Measurements from ENCODE around the gene DEPDC5.
A peak's percentile ranks its signal among the peaks of the same experiment; 100 is the strongest.

DEPDC5 gene

GRCh38 chr22:31893460-31893859 lies 139.6 kb downstream of the DEPDC5 start:
- DNase-seq, result peak in 38 of 58 donors; percentile 11 to 89 (median 48)

DNA sequence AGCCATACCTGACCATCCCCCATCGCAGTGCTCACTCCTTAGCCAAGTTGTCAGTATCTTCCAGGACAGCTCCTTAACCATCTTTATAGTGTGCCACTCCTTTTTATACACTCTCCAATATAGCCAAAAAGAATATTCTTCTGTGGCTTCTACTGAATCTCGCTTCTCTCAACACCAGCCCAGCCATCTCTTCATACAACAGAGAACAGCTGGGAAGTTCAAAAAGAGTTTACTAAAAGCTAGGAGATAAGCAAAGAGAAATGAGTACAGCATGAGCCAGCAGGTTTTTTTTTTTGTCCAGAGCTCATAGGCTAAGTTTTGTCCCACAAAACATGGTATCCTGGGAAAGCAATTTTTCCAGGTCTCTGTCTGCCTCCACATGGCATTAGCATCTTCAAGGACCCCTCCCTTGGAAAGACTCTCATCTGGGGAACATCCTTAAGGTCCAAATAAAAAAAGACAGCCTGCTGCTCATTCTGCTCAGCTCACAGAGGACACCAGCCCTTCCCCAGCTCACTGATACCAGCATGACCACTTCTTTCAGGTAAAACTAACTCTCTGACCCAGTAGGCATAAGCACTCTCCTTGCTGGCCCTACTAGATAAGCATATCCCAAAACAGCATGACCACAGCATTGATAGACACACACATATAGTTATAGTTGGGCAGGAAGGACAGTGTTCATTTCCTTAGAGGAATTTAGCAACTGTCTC lies 141.7 kb downstream of the DEPDC5 start:
- no peak for DNase-seq

GRCh38 chr22:31896472-31896871 lies 142.7 kb downstream of the DEPDC5 start:
- DNase-seq, result no peak

DNA sequence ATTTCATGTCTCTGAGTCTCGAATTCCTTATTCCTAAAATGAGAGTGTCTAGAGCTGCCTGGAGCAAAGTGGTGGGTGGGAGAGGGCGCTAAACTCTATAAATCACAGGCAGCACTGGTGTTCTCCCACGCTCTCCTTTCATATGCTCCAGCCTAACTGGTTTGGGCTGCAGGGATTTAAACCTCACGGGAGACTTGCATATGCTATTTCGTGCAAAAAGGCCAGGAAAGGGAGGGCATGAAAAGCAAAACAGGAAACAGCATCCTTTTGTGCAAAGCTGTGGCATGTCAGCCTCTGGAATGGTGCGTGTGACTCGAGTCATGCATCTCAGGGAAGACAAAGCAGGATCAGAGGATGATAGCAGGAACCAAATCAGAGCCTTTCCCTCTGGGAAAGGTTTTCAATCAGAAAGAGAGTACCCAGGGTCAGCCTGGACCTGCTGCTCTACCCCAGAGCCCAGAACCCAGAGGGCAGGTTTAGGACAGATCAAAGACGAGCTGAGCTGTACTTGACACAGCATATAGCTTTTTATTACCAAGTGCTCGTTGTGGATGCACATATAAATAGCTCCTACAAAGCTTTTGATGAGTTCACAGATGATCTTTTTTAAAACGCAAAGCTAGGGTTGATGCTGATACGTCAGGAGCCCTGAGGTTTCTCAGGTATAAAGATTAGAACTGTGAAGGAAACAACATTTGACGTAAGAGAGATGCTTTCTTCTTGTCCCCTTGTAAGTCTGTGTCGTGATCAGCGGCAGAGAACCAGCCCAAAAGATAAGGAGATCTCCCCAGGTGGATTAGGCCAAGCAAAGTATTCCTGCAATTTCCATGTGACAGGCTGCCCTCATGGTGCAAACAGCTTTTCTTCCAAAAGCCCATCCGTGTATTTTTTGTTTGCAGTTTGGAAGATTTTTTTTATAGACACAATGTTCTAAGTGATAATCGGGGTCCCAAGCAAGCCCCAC lies 144.3 kb downstream of the DEPDC5 start:
- peak in 22 of 58 donors; percentile 4 to 52 (median 28) for DNase-seq

GRCh38 chr22:31898926-31899325 lies 145.1 kb downstream of the DEPDC5 start:
- peak in 32 of 58 donors; percentile 5 to 67 (median 26) for DNase-seq

DNA sequence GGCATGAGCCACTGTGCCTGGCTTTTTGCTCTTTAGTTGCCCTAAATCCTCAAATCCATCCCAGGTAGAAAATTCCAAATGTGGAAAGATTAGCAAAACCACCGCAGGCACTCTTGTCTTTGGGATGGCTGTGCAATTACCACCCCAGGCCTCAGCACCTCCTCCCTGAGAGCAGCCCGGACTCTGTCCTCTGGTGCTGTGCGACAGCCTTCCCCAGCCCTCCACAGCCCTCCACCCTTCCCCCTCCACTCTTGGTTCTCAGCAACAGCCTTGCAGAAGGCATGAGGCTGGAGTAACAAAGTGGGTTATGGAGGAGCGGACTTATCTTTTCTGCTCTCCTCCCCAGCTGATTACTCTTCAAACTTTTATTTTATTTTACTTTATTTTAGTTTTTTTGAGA lies 145.8 kb downstream of the DEPDC5 start:
- no peak for DNase-seq

DNA sequence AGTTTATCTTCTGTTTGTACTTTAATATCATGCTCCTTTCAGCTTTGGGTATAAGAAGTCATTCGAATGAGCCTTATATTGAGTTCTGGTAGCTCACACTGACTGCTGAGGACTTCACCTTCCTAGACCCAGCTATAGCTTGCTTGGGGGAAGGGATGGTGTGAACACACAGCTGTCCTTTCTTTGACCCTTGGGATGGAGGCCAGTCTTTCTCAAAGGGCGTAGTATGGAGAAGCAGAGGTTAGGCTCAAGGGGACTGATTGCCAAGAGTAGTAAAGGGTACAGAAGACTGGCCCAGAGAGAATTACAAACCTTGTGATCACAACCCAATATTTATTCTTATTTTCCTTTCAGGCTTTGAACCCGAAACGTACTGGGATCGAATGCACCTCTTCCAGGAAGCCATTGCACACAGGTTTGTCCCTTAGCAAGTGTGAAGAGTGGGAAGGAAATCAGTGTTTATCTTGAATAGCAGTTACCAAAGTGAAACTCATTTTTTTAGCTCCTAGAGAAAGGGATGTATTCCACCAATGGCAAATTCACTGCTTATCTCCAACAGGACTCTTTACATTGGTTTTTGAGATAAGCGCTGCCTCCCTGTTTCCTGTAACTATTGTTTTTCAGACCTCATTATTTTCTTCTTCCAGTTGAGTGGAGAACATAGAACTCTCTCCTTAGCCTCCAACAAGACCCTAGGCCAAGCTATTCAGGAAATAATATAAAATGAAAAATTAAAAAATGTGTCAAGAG lies 147.7 kb downstream of the DEPDC5 start:
- DNase-seq, result no peak

GRCh38 chr22:31904651-31905050 lies 150.8 kb downstream of the DEPDC5 start:
- DNase-seq, result no peak

DNA sequence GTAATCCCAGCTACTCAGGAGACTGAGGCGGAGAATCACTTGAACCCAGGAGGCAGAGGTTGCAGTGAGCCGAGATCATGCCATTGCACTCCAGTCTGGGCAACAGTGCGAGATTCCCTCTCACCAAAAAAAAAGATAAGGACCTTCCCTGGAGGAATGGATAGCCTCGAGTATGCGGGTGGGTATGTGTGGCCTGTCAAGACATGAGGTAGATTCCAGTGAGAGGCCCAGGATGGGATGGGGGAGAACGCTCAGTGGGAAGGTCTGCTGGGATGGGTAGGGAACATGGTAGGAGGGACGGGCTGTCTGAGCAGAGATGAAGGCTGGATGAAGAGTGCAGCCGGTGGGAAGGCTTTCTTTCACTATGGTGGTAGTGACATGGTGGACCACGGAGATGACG lies 151.5 kb downstream of the DEPDC5 start:
- no peak for DNase-seq

GRCh38 chr22:31906086-31906485 lies 152.3 kb downstream of the DEPDC5 start:
- no peak for DNase-seq

DNA sequence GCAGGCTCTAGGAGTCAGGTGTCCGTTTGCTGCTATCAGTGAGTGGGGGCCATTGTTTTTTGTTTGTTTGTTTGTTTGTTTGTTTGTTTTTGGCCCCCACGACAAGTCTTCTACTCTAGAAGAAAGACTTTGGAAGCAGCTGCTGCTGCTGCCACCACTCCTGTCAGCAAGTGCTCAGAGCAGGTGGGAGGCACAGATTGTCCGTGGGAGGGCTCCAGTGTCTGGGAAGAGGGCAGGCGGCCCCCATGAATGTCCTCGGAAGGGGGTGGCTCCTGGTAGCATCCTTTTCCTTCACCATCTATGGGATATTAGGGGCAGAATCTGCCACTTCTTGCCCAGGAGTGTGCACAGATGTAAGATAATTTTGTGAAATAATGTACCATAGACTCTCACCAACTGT lies 152.8 kb downstream of the DEPDC5 start:
- peak in 4 of 58 donors; percentile 10 to 42 (median 19) for DNase-seq

- DNase-seq, result no peak
Measured at GRCh38 chr22:31909977-31910376, 156.2 kb downstream of the DEPDC5 start.

GRCh38 chr22:31911565-31912406 lies 158.0 kb downstream of the DEPDC5 start:
- DNase-seq, result no peak

DNA sequence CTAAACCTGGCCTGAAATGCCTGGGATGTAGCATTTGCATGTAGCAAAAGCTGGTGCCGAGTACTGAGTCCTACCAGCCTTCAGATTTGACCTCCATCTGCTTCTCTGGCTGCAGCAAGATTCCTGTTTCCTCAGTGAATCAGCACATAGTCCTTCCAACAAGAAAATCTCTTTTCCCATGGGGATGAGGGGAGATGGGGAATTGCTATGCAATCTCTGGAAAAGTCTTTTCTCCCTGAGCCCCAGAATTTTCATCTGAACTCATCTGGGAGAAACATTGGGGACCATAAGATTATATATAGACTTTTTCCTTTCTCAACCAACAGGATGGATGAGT lies 158.6 kb downstream of the DEPDC5 start:
- no peak for DNase-seq

DNA sequence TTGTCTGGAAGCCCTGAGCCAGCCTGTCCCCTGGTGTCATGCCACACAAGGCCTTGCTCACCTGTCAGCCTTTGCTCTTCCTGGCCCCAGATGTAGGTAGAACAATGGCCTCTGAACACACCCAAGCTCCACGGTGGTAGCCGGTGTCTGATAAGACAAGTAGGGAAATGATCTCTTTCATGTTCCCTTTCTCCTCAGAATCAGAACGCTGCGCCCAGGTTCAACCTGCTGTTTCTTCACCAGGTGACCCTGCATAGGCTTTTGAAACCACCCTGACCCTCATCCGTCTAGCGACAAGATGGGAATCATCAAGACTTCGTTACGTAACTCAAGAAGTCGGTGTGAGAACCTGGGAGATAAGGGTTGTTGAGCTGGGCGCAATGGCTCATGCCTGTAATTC lies 161.8 kb downstream of the DEPDC5 start:
- no peak for DNase-seq

DNA sequence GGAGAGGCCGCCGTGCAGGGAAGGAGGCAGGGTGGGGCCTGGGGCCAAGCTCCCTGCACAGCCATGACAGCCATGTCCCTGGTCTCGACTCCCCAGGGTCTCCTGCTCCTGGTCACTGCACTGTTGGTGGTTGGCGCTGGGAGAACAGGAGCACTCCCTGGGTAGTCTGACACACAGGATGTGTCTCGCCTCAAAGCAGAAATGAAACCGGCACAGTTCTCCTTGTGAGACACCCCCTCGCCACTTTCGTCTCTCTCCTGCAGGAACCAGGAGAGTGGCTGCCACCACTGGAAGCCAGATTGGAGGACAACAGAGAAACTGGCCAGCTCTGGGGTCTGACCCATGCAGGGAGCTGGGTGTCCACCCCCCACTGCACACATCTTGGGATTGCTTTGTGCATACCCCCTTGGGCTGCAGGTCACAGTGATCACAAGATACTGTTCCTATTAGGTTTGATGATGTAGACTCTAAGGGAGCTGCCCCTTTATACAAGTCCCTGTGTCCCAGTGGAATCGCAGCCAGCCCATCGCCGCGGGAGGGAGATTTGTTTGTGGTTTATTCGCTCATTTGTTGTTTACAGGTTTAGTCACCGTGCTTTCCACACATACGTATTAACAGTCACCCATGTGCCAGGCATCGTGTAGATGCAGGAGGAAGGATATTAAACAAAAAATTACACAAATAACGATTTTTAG lies 163.6 kb downstream of the DEPDC5 start:
- peak in 21 of 58 donors; percentile 6 to 65 (median 28) for DNase-seq

DNA sequence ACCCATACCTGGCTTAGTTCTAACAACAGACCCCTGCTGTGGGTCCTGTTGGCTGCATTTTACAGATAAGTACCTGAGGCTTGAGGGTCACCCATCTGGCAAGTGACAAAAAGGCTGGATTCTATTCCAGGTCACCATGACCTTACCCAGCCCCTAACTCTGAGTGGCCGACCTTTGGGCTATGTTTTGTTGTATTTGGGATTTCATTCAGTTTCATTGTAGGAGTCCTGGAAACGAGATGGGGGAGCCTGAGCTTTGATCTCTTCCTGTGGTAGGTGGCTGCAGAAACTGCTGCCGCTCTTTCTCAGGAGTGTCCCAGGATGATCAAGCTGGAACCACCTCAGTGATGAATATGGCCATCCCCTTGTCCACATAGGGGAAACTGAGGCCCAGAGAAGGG lies 165.9 kb downstream of the DEPDC5 start:
- DNase-seq, result no peak

GRCh38 chr22:31920306-31920705 lies 166.5 kb downstream of the DEPDC5 start:
- no peak for DNase-seq

- DNase-seq, result no peak
Measured at GRCh38 chr22:31921106-31921505, 167.3 kb downstream of the DEPDC5 start.

DNA sequence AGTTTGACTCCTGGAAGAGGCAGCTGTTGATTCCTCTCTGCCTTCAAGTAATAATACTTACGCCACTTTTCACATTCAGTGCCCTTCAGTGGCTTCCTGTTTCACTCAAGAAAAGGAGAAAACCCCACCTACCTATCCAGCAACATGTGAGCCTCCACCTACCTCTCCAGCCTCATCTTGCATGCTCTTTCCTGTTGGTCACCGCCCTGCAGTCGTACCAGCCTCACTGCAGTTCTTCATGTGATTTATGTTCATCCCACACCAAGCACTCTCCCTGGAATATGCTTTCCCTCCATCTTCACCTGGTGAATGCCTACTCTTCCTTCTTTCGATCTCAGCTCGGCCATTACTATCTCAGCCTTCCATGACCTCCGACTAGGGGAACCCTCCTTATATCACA lies 168.7 kb downstream of the DEPDC5 start:
- DNase-seq, result no peak
